Neuronal stem cell (in vitro differentiated cells): Measurements from ENCODE around the gene SETMAR.
"Not testable (repeated sequence)": the region's sequence is repeated elsewhere in the genome, so short reads cannot be mapped to it uniquely, and the experiment has no call there.

Experiments
- DNase-seq: peaks from one replicate; pipeline ENCODE4 v3.0.0-alpha.2; 2013; ENCODE audit warnings: low spot score
- H2AFZ ChIP-seq: one replicate; pipeline ENCODE4 v1.6.1; 2013; ENCODE audit warnings: mild to moderate bottlenecking, low read length, inconsistent platforms
- H2AK5ac ChIP-seq: 2 replicates; pipeline ENCODE4 v1.6.1; 2013; ENCODE audit warnings: low read depth, mild to moderate bottlenecking, inconsistent platforms, low read length, moderate library complexity, mixed read lengths
- H2BK120ac ChIP-seq: 2 replicates; pipeline ENCODE4 v1.6.1; 2013; ENCODE audit warnings: low read depth, mild to moderate bottlenecking, inconsistent platforms, low read length, moderate library complexity, mixed read lengths
- H2BK12ac ChIP-seq: one replicate; pipeline ENCODE4 v1.6.1; 2013; ENCODE audit warnings: low read length, inconsistent platforms
- H2BK15ac ChIP-seq: 2 replicates; pipeline ENCODE4 v1.6.1; 2013; ENCODE audit warnings: mild to moderate bottlenecking, low read length, inconsistent platforms, mixed read lengths
- H2BK5ac ChIP-seq: one replicate; pipeline ENCODE4 v1.6.1; 2013; ENCODE audit warnings: inconsistent platforms, mild to moderate bottlenecking, low read length, moderate library complexity
- H3K14ac ChIP-seq: one replicate; pipeline ENCODE4 v1.6.1; 2013; ENCODE audit warnings: low read length, inconsistent platforms
- H3K18ac ChIP-seq: 2 replicates; pipeline ENCODE4 v1.6.1; 2013; ENCODE audit warnings: low read length, inconsistent platforms
- H3K23ac ChIP-seq: 2 replicates; pipeline ENCODE4 v1.6.1; 2013; ENCODE audit warnings: low read depth, mild to moderate bottlenecking, mixed read lengths, low read length, inconsistent platforms; ENCODE audit not compliant: poor library complexity
- H3K27ac ChIP-seq: replicated peaks from 3 replicates; pipeline ENCODE4 v1.5.1; 2013; ENCODE audit warnings: low read length, inconsistent platforms
- H3K27me3 ChIP-seq, 3 experiments: 2 replicates each; pipeline ENCODE4 v1.6.1; 2013; ENCODE audit warnings: low read length in 3 of 3, mild to moderate bottlenecking in 2 of 3, inconsistent platforms in 1 of 3, low read depth in 1 of 3, mixed read lengths in 1 of 3, moderate library complexity in 1 of 3; ENCODE audit not compliant: control insufficient read depth in 3 of 3, insufficient read depth in 3 of 3
- H3K36me3 ChIP-seq, 2 donors: replicated peaks in 1 of 2; 2 replicates each; pipeline ENCODE4 v1.6.1; 2013; ENCODE audit warnings: low read length in 2 of 2; ENCODE audit not compliant: control insufficient read depth in 2 of 2, insufficient read depth in 2 of 2
- H3K4ac ChIP-seq: 2 replicates; pipeline ENCODE4 v1.6.1; 2013; ENCODE audit warnings: inconsistent platforms, mild to moderate bottlenecking, low read length, moderate library complexity
- H3K4me1 ChIP-seq, 2 donors: 1 replicate in 1 of 2; 2 replicates in 1 of 2; pipeline ENCODE4 v1.6.1; 2013; ENCODE audit warnings: low read length in 2 of 2, low read depth in 1 of 2; ENCODE audit not compliant: control insufficient read depth in 2 of 2, insufficient read depth in 1 of 2
- H3K4me2 ChIP-seq: one replicate; pipeline ENCODE4 v1.6.1; 2013; ENCODE audit warnings: mild to moderate bottlenecking, low read length, inconsistent platforms; ENCODE audit not compliant: insufficient read depth, poor library complexity, severe bottlenecking
- H3K4me3 ChIP-seq, 2 donors: 2 replicates each; pipeline ENCODE4 v1.5.1; 2013; ENCODE audit warnings: low read length in 2 of 2, mild to moderate bottlenecking in 2 of 2, inconsistent platforms in 1 of 2, moderate library complexity in 1 of 2
- H3K79me1 ChIP-seq: one replicate; pipeline ENCODE4 v1.6.1; 2013; ENCODE audit warnings: low read depth, mild to moderate bottlenecking, inconsistent platforms, low read length, moderate library complexity
- H3K9ac ChIP-seq: one replicate; pipeline ENCODE4 v1.6.1; 2013; ENCODE audit warnings: mild to moderate bottlenecking, low read depth, low read length, inconsistent platforms; ENCODE audit not compliant: poor library complexity
- H3K9me3 ChIP-seq, 2 donors: replicated peaks in 1 of 2; 2 replicates each; pipeline versions ENCODE3 to v1.6.1; 2013; ENCODE audit warnings: low read length in 2 of 2, mild to moderate bottlenecking in 2 of 2, inconsistent platforms in 1 of 2, low read depth in 1 of 2, mixed read lengths in 1 of 2, moderate library complexity in 1 of 2; ENCODE audit not compliant: control insufficient read depth in 2 of 2, insufficient read depth in 1 of 2
- H4K8ac ChIP-seq: one replicate; pipeline ENCODE4 v1.6.1; 2013; ENCODE audit warnings: low read depth, mild to moderate bottlenecking, inconsistent platforms, low read length, moderate library complexity
- H4K91ac ChIP-seq: one replicate; pipeline ENCODE4 v1.6.1; 2013; ENCODE audit warnings: low read length, low read depth, mild to moderate bottlenecking, inconsistent platforms; ENCODE audit not compliant: poor library complexity
- WGBS, 2 donors: extraction: QIAGEN DNeasy Blood & Tissue Kit; methylation state at CpG; one replicate each; pipeline ENCODE4 v1.1.7; 2013; ENCODE audit warnings: missing lambda C conversion rate in 2 of 2, mixed read lengths in 1 of 2; ENCODE audit not compliant: insufficient read length in 2 of 2, insufficient replicate concordance in 1 of 2; ENCODE audit errors: extremely low coverage in 2 of 2; 5-methylcytosine and 5-hydroxymethylcytosine counted together

Gene SETMAR

GRCh38 chr3:4296454-4296853 is 6.7 kb upstream of the SETMAR start:
- not testable (repeated sequence) for H3K4ac ChIP-seq, H3K14ac ChIP-seq, H4K91ac ChIP-seq, H3K9me3 ChIP-seq, H3K4me2 ChIP-seq, H3K79me1 ChIP-seq, DNase-seq, H3K18ac ChIP-seq, H3K9ac ChIP-seq, H2BK12ac ChIP-seq, H3K27ac ChIP-seq, H2BK5ac ChIP-seq, H3K27me3 ChIP-seq, H2BK120ac ChIP-seq, H2AK5ac ChIP-seq, H3K36me3 ChIP-seq, H2AFZ ChIP-seq, H2BK15ac ChIP-seq, H4K8ac ChIP-seq, H3K23ac ChIP-seq, H3K4me3 ChIP-seq
- no CpG with 5 or more reads among the region's 5 CpGs for WGBS, 2 donors
- H3K4me1 ChIP-seq: peaks cover 1 to 21% of the 10 kb centered on the region in 2 donors

- Histone ChIP-seq H3K4me1 (peaks cover 0 to 21% of the 10 kb centered on the region in 2 donors), H3K4me3 (no peak overlapping the region), H3K4me2 (no peak overlapping the region), H3K9me3 (no peaks in the 10 kb centered on the region), H4K91ac (no peak overlapping the region), H3K14ac (no peak overlapping the region), H3K23ac (no peak overlapping the region), H2BK5ac (no peak overlapping the region), H3K79me1 (no peaks in the 10 kb centered on the region), H3K27me3 (no peaks in the 10 kb centered on the region), H3K36me3 (no peaks in the 10 kb centered on the region), H3K4ac (no peak overlapping the region), H2BK15ac (no peak overlapping the region), H2BK12ac (no peak overlapping the region), H3K27ac (no peak overlapping the region), H2BK120ac (no peak overlapping the region), H4K8ac (no peak overlapping the region), H2AK5ac (no peak overlapping the region), H2AFZ (no peak overlapping the region), H3K18ac (no peak overlapping the region), H3K9ac (no peak overlapping the region)
- DNase-seq: no peak
- no CpG with 5 or more reads among the region's 2 CpGs for WGBS, 2 donors
Measured at GRCh38 chr3:4297486-4297885, 5.7 kb upstream of the SETMAR start.

GRCh38 chr3:4302747-4303146 is 422 bp upstream of the SETMAR start:
- H3K27me3 ChIP-seq: no peaks in the 10 kb centered on the region
- H2BK5ac ChIP-seq: no peak overlapping the region
- no peak overlapping the region for H4K91ac ChIP-seq
- H3K9me3 ChIP-seq: peaks cover 0 to 11% of the 10 kb centered on the region in 2 donors
- DNase-seq: no peak
- peak overlapping the region; percentile 21 for H3K4me2 ChIP-seq
- H3K18ac ChIP-seq: peak overlapping the region; percentile 82
- peak overlapping the region; percentile 35 for H2BK12ac ChIP-seq
- no peak overlapping the region for H3K14ac ChIP-seq
- H2BK120ac ChIP-seq: no peak overlapping the region
- no CpG with 5 or more reads among the region's 11 CpGs for WGBS, 2 donors
- H2AK5ac ChIP-seq: peak overlapping the region; percentile 58
- peaks cover 0 to 5% of the 10 kb centered on the region in 2 donors for H3K4me1 ChIP-seq
- peak overlapping the region in 1 of 2 donors; percentile 88 for H3K4me3 ChIP-seq
- peaks cover 3% of the 10 kb centered on the region for H3K79me1 ChIP-seq
- H2AFZ ChIP-seq: peak overlapping the region; percentile 97
- peaks cover 2 to 21% of the 10 kb centered on the region in 2 donors for H3K36me3 ChIP-seq
- no peak overlapping the region for H3K27ac ChIP-seq
- peak overlapping the region; percentile 87 for H4K8ac ChIP-seq
- no peak overlapping the region for H3K23ac ChIP-seq
- peak overlapping the region; percentile 28 for H2BK15ac ChIP-seq
- H3K4ac ChIP-seq: no peak overlapping the region
- no peak overlapping the region for H3K9ac ChIP-seq

- Histone ChIP-seq H3K9me3 (peaks cover 0 to 14% of the 10 kb centered on the region in 2 donors), H3K36me3 (peaks cover 4 to 38% of the 10 kb centered on the region in 2 donors)
- WGBS, 2 donors: no CpG with 5 or more reads among the region's 7 CpGs
- not testable (repeated sequence) for DNase-seq, H3K23ac ChIP-seq, H3K27me3 ChIP-seq, H2BK120ac ChIP-seq, H3K4ac ChIP-seq, H3K9ac ChIP-seq, H3K4me3 ChIP-seq, H2BK12ac ChIP-seq, H2BK15ac ChIP-seq, H2AK5ac ChIP-seq, H4K91ac ChIP-seq, H3K4me2 ChIP-seq, H3K79me1 ChIP-seq, H2AFZ ChIP-seq, H3K4me1 ChIP-seq, H2BK5ac ChIP-seq, H3K14ac ChIP-seq, H3K18ac ChIP-seq, H3K27ac ChIP-seq, H4K8ac ChIP-seq
Measured at GRCh38 chr3:4305210-4305609, 2.0 kb downstream of the SETMAR start.
